NCI-H1694 treated with DMSO at 0.1 percent for 48 hours (cell line): ENCODE data around the gene HCAR2.
"Not testable (repeated sequence)": the region's sequence is repeated elsewhere in the genome, so short reads cannot be mapped to it uniquely, and the experiment has no call there.

Experiments
- DNase-seq: peaks from one replicate; lab custom pipeline; 2025; lab: John Stamatoyannopoulos, UW

Gene HCAR2

DNA sequence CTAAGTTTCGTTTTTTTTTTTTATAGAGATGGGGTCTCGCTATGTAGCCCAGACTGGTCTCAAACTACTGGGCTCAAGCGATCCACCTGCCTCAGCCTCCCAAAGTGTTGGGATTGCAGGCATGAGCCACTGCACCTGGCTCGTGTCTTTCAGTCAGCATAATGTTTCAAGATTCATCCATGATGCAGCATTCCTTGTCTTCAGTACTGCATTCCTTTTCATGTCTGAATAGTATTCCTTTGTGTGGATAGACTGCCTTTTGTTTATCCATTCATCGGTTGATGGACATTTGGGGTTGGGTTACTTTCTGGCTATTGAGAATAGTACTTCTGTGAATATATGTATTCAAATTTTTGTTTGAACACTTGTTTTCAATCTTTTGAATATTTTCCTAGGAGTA is 37.4 kb downstream of the HCAR2 start:
- no peak for DNase-seq

DNA sequence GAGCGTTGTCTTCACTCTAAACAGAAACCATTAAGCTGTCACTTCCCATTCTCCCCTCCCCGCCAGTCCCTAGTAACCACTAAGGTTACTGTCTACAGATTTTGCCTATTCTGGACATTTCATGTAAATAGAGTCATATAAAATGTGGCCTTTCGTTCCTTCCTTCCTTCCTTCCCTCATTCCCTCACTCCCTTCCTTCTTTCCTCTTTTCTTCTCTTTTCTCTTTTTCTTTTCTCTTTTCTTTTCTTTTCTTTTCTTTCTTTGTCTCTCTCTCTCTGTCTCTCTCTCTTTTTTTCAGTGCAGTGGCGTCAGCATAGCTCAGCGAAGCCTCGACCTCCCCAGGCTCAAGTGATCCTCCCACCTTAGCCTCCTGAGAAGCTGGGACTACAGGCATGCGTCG is 37.8 kb downstream of the HCAR2 start:
- no peak for DNase-seq

DNA sequence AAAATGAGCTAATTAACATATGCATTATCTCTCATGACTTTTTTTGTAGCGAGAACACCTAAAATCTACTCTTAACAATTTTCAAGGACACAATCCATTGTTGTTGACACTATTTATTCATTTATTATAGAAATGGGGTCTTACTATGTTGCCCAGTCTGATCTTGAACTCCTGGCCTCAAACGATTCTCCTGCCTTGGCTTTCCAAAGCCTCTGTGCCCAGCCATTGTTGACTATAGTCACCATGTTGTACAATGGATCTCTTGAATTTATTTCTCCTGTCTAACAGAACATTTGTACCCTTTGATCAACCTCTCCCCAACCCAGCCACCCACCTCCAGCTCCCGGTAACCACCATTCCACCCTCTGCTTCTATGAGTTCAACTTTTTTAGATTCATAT is 41.2 kb downstream of the HCAR2 start:
- no peak for DNase-seq

DNA sequence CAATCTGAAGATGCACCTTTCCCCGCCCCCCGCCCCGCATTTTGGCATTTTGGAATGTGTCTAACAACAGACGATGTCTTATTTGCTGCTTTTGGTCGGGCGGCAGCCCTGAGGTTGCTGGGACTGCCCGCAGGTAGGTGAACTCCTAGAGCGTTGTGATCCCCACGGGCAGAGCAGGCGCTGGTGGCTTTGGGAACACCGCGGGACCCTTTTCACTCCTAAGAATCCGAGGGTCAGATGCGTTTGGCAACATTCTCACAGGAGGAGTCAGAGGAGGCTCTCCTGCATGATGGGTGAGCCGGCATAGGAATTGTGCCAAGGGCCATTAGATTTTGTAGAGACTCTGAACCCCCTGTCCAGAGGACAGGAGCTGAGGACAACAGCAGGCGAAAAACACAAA is 41.9 kb downstream of the HCAR2 start:
- DNase-seq, result no peak

DNA sequence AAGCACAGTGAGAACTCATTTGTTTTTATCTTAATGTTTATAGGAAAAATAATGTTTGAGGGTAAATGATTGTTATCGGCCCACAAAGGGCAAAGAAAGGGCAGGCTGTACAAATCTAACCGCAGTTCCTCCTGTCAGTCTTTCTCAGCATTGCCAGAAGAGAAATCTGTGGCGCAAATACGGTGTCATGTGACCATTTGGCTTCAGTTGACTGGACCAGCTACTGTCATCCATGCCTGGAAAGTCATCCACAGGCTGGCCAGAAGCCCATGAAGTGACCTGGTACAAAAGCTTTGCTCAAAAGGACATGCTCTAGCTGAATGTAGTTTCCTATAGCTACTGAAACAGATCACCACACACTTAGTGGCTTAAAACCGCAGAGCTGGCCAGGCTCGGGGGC is 43.6 kb downstream of the HCAR2 start:
- DNase-seq, result no peak

DNA sequence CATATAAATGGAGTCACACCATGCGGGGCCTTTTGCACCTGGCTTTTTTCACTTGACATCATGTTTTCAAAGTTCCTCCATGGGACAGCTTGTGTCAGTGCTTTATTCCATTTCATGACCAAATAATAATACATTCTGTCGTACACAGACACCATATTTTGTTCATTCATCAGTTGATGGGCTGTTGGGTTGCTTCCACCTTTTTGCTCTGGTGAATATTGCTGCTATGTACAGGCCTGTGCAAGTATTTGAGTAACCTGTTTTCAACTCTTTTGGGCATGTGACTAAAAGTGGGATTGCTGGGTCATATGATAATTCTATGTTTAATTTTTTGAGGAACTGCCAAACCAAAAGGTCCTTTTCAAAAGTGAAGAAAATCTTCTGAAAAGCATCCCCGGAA is 46.9 kb downstream of the HCAR2 start:
- no peak for DNase-seq

DNA sequence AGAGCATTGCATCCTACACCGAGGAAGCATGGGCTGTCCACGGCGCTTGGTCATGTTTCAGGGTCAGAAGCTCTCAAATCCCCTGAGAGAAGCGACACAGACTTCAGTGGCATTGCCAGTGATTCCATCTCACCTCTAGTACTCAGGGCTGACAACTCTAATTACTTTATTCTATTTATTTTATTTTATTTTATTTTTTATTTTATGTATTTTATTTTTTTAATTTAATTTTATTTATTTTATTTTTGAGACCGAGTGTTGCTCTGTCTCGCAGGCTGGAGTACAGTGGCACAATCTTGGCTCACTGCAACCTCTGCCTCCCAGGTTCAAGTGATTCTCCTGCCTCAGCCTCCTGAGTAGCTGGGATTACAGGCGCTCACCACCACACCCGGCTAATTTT is 49.9 kb downstream of the HCAR2 start:
- not testable (repeated sequence) for DNase-seq

DNA sequence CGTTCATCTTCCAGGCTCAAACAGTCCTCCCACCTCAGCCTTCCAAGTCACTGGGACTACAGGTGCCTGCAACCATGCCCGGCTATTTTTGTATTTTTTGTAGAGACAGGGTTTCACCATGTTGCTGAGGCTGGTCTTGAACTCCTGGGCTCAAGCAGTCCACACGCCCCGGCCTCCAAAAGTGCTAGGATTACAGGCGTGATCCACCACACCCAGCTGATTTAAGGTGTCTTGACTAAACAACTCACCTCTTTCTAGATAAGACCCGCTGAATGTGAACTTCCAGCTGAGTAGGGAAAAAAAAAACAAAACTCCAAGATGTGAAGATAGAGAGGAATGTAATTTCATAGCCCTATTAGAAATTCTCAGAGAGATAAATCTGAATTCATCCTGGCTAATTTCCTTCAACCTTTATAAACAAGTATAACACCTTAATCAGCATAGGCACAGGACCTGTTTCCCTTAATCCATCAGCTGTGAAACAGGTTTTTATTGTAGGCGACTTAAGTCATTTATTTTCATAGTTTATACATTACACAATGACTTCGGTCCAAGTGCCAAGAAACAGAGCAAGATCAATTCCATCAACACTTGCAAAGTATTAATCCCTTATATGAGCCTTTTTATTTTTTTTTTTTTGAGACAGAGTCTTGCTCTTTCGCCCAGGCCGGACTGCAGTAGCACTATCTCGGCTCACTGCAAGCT is 51.5 kb downstream of the HCAR2 start:
- no peak for DNase-seq
